Astrocyte of the cerebellum (primary cell): ENCODE measurements around the gene GPR148.

Source experiments
- DNase-seq: peaks from one replicate; pipeline ENCODE4 v3.0.0-alpha.2; 2011; ENCODE audit warnings: low read depth
- H3K4me3 ChIP-seq: 2 replicates; pipeline ENCODE4 v1.5.1; 2011; ENCODE audit warnings: mild to moderate bottlenecking, low read depth, low read length, moderate library complexity
- in situ Hi-C: cut with HindIII; loops from 2 replicates; pipeline ENCODE4 v1.10.0; 2017; ENCODE audit warnings: low sequenced_read_pairs
- TF ChIP-seq, protein P1 (sequence below): IDR thresholded peaks from 2 replicates; pipeline ENCODE4 v1.5.1; 2012; ENCODE audit warnings: low read length, low read depth, moderate library complexity, mild to moderate bottlenecking; ENCODE audit errors: missing control alignments

The GPR148 gene

DNA sequence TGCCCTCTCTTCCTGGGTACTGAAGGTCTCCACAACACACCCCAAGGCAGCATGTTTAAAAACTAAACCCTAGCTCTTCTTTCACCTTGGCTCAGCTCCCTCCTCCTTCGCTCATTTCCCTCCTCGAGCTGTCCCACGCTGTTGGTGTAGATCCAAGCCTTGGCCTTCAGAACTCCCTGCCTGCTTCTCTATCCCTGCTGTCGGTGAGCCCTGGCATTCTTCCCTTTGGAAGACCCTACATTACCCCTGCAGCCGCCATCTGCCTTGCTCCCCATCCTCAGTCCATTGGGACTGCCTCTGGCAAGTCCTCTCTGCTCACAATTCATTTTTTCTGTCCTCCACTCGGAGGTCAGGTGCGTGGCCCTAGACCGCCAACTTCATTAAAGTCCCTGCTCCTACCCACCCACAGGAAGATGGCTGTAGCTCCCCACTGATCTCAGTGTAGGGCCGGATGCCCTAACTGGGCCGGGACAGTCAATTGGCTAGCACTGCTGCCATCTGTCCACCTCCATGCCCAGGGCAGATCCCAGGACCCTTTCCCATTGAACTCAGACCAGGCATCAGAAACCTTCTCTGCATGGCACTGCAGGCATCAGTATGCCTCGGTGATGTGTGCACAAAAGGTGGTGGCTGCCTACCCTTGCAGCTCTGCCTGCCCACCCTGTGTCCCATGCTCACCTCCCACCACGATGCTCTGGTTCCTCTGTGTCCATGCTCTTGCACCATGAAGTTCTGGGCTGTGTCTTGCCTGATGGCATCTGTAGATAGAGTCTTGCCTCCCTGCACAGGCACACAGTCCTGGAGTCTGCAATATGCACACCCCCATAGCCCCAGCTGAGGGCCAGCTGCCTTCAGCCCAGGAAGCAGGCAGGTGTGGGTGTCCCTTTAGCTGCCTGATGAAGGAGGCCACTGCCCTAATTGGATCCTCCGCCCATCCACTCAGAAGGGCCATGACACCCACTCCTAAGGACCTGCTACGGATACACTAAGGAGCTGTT lies 32.2 kb downstream of the GPR148 start:
- TF ChIP-seq, protein P1, sequence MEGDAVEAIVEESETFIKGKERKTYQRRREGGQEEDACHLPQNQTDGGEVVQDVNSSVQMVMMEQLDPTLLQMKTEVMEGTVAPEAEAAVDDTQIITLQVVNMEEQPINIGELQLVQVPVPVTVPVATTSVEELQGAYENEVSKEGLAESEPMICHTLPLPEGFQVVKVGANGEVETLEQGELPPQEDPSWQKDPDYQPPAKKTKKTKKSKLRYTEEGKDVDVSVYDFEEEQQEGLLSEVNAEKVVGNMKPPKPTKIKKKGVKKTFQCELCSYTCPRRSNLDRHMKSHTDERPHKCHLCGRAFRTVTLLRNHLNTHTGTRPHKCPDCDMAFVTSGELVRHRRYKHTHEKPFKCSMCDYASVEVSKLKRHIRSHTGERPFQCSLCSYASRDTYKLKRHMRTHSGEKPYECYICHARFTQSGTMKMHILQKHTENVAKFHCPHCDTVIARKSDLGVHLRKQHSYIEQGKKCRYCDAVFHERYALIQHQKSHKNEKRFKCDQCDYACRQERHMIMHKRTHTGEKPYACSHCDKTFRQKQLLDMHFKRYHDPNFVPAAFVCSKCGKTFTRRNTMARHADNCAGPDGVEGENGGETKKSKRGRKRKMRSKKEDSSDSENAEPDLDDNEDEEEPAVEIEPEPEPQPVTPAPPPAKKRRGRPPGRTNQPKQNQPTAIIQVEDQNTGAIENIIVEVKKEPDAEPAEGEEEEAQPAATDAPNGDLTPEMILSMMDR: no peak
- no peak for DNase-seq
- H3K4me3 ChIP-seq: no peak overlapping the region
- in situ Hi-C loops: no loop called here

DNA sequence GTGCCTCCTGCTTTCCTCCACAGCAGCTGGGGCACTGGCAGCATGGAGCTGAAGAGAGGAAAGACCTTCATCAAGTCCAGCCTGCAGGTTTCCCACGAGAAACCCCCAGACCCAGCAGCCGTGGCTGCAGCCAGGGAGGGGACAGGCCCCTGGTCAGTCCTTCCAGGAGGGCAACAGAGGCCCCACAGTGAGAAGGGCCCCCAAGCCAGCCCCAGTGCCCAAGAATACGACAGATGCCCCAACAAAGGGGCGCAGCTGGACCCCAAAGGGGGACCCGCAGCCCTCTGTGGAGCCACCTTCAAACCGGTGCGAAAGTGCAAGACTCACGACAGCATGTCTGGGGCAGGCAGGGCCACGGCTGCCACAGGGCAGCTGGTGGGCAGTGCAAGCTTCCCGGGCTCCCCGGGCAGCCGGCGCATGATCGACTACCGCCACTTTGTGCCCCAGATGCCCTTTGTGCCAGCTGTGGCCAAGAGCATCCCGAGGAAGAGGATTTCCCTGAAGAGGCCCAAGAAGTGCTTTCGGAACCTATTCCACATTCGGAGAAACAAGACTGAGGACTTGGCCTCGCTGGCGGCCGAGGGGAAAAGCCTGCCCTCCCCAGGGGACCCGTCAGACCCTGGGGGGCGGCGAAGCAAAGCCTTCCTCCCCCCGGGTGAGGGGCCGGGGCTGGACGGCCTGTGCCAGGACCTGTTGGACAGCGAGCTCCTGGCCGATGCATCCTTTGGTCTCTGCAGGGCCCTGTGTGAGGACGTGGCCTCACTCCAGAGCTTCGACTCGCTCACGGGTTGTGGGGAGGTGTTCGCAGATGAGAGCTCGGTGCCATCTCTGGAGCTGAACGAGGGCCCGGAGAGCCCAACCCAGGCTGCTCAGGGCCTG lies 33.4 kb downstream of the GPR148 start:
- TF ChIP-seq, protein P1: no peak
- in situ Hi-C loops: no loop called here
- DNase-seq: no peak
- H3K4me3 ChIP-seq: no peak overlapping the region

DNA sequence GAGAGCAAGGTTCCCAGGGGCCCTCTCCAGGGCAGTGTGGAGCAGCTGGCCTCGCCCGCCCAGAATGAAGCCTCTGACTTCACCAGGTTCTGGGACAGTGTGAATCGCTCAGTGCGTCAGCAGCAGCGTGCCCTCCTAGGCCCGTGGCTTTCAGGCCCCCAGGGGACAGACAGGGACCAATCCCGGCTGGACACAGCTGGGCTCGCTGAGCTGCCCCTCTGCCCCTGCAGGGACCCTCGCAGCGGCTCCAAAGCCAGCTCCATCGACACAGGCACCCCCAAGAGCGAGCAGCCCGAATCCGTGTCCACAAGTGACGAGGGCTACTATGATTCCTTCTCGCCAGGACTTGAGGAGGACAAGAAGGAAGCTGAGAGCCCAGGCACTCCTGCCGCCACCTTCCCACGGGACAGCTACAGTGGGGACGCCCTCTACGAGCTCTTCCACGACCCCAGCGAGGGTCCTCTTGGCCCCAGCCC lies 34.1 kb downstream of the GPR148 start:
- in situ Hi-C loops: no loop called here
- no peak overlapping the region for H3K4me3 ChIP-seq

DNA sequence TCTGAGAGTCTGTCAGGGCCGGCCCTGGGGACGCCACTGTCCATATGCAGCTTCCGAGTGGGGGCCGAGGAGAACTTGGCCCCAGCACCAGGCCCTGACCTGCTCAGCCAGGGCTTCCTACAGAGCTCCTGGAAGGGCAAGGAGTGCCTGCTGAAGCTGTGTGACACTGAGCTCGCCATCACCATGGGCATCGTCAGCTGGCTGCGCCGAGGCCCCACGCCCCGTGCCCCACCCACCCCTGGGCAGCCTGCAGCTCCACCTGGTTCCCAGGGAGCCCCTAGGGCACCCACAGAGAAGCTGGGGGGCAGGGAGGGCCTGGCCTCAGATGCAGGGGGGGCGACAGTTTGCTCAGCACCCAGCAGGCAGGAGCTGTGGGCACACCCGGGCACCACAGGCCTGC lies 34.5 kb downstream of the GPR148 start:
- no peak for DNase-seq
- in situ Hi-C loops: no loop called here
- no peak overlapping the region for H3K4me3 ChIP-seq
- TF ChIP-seq, protein P1: no peak

More for the DNA sequence above, 34.1 kb downstream of the GPR148 start:
- no peak for DNase-seq
- TF ChIP-seq, protein P1: no peak

DNA sequence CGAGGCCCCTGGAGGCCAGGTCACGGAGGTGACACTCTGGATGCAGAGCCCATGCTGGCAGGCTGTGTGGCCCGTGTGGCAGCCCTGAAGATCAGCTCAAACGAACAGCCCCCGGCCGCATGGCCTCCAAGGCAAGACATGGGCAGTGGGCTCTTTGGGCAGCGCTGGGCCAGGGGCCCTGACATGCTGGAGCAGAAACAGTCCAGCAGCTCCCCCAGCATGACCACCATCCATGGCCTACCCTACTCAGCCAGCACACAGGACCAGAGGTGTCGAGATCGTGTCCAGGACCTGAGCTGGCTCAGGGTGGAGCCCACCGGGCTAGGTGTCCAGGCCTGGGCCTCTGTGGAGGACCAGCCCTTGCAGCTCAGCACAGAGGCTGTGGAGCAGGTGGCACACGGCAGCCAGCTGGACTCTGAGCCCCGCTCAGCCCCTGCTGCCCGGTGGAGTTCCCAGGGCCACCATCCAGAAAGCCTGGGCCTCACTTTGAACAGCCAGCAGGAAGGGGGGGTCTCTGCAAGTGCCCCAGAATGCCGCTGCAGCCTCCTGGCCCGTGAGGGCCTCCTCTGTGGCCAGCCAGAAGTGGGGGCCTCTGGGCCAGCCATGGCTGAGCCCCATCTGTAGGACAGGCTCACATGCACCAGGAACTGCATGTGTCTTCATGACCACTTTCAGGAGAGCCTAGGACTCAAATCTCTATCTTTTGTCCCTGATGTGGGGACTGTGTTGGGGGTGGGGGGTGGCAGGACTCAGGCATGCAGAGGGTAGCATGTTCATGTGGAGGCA lies 35.4 kb downstream of the GPR148 start:
- no peak overlapping the region for H3K4me3 ChIP-seq
- TF ChIP-seq, protein P1: no peak
- in situ Hi-C loops: no loop called here
- DNase-seq: no peak

DNA sequence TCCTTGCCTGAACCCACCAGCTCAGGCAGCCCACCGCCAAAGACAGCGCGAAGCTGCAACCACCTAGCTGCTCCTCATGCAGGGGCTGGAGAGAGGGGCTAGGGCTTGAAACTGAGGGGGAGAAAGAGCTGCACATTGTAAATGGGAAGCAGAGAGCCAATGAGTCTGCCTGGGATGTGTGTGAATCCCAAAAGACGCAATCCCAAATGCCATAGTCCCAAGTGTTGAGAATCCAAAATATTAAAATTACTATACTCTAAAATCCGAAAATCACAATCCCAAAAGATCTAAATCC lies 35.9 kb downstream of the GPR148 start:
- no peak overlapping the region for H3K4me3 ChIP-seq
- no peak for DNase-seq
- TF ChIP-seq, protein P1: no peak
- in situ Hi-C loops: no loop called here
